ENCODE data around the gene ENAH.

The ENAH gene

DNA sequence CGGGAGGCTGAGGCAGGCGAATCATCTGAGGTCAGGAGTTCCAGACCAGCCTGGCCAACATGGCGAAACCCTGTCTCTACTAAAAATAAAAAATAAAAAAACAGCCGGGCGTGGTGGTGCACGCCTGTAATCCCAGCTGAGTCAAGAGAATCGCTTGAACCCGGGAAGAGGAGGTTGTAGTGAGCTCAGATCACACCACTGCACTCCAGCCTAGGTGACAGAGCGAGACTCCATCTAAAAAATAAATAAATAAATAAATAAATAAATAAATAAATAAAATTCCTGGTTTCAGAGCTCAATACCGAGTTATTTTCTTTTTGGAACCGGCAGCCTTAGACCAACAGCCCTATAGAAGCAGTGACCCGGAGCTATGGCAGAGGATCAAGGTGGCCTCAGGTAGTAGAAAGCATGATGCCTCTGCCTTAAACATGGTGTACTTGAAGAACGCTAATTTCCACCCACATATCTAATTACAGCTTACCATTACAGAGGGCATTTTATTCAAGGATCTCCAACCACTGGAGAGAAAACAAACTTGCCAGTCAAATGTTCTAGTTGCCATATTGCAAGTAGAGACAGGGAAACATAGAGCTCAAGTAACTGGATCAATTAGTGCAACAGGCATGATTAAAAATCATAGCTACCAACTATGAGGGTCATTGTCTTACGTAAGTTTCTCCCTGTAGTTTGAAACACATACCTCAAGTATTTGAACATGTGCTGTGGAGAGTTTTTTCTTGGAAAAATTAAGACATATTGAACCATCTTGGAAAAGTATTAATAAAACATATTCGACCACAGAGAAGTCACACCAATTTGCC, 2.0 kb upstream of the ENAH start:
- Histone ChIP-seq H3K9me3 (ENCODE audit: low read length) (no peaks in the 10 kb centered on the region), H3K27ac (ENCODE audit: low read depth, low read length, poor library complexity, severe bottlenecking) (no peak overlapping the region), H3K4me1 (ENCODE audit: insufficient read depth, low read length, severe bottlenecking) (peaks cover 6% of the 10 kb centered on the region), H3K9me2 (ENCODE audit: low read depth, low read length) (no peaks in the 10 kb centered on the region), H3K4me3 (ENCODE audit: low read depth, low read length, poor library complexity, severe bottlenecking) (no peak overlapping the region), H2AFZ (ENCODE audit: low read length) (no peak overlapping the region), H3K36me3 (ENCODE audit: insufficient read depth, low read length) (no peaks in the 10 kb centered on the region), H3K79me2 (ENCODE audit: insufficient read depth, low read length) (no peaks in the 10 kb centered on the region), H3K9ac (ENCODE audit: low read length) (no peak overlapping the region), H3F3A (ENCODE audit: insufficient read depth, low read length) (no peaks in the 10 kb centered on the region), H3K4me2 (ENCODE audit: low read length) (no peak overlapping the region), H4K20me1 (ENCODE audit: insufficient read depth, low read length) (no peaks in the 10 kb centered on the region), H3K27me3 (ENCODE audit: insufficient read depth, low read length) (peaks cover 10% of the 10 kb centered on the region; the same call in 1 of the 2 replicates)
- no peak for TF ChIP-seq EZH2 (IDR thresholded peaks at IDR 0.05; ENCODE audit: borderline replicate concordance, low read length)
- TF ChIP-seq, protein P1, sequence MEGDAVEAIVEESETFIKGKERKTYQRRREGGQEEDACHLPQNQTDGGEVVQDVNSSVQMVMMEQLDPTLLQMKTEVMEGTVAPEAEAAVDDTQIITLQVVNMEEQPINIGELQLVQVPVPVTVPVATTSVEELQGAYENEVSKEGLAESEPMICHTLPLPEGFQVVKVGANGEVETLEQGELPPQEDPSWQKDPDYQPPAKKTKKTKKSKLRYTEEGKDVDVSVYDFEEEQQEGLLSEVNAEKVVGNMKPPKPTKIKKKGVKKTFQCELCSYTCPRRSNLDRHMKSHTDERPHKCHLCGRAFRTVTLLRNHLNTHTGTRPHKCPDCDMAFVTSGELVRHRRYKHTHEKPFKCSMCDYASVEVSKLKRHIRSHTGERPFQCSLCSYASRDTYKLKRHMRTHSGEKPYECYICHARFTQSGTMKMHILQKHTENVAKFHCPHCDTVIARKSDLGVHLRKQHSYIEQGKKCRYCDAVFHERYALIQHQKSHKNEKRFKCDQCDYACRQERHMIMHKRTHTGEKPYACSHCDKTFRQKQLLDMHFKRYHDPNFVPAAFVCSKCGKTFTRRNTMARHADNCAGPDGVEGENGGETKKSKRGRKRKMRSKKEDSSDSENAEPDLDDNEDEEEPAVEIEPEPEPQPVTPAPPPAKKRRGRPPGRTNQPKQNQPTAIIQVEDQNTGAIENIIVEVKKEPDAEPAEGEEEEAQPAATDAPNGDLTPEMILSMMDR (IDR thresholded peaks at IDR 0.05; ENCODE audit: low read length): no peak

DNA sequence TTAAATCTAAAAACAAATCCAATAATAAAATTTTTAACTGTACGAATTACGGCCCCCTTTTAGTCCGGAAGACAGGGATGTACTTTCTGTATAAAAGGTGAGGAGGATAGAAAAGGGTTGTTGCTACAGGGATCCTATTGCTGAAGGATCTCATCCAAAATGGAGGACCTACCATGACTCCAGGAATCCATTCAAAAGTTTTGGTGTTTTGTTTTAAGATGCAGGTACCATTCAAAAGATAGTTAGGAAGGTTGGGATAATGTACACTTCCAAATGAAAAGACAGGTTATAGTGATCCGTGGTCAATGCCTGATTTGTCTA, 1.3 kb upstream of the ENAH start:
- H3K36me3 ChIP-seq (ENCODE audit: insufficient read depth, low read length): no peaks in the 10 kb centered on the region
- H3K27me3 ChIP-seq (ENCODE audit: insufficient read depth, low read length): peaks cover 10% of the 10 kb centered on the region; the same call in 1 of the 2 replicates
- no peak overlapping the region for H3K4me3 ChIP-seq (ENCODE audit: low read depth, low read length, poor library complexity, severe bottlenecking)
- H2AFZ ChIP-seq (ENCODE audit: low read length): no peak overlapping the region
- H3F3A ChIP-seq (ENCODE audit: insufficient read depth, low read length): no peaks in the 10 kb centered on the region
- TF ChIP-seq, protein P1 (IDR thresholded peaks at IDR 0.05; ENCODE audit: low read length): no peak
- TF ChIP-seq EZH2 (IDR thresholded peaks at IDR 0.05; ENCODE audit: borderline replicate concordance, low read length): no peak
- no peaks in the 10 kb centered on the region for H3K79me2 ChIP-seq (ENCODE audit: insufficient read depth, low read length)
- H3K4me2 ChIP-seq (ENCODE audit: low read length): no peak overlapping the region
- H3K4me1 ChIP-seq (ENCODE audit: insufficient read depth, low read length, severe bottlenecking): peaks cover 6% of the 10 kb centered on the region
- no peaks in the 10 kb centered on the region for H4K20me1 ChIP-seq (ENCODE audit: insufficient read depth, low read length)
- no peak overlapping the region for H3K27ac ChIP-seq (ENCODE audit: low read depth, low read length, poor library complexity, severe bottlenecking)
- H3K9me2 ChIP-seq (ENCODE audit: low read depth, low read length): no peaks in the 10 kb centered on the region
- H3K9me3 ChIP-seq (ENCODE audit: low read length): no peaks in the 10 kb centered on the region
- no peak overlapping the region for H3K9ac ChIP-seq (ENCODE audit: low read length)

DNA sequence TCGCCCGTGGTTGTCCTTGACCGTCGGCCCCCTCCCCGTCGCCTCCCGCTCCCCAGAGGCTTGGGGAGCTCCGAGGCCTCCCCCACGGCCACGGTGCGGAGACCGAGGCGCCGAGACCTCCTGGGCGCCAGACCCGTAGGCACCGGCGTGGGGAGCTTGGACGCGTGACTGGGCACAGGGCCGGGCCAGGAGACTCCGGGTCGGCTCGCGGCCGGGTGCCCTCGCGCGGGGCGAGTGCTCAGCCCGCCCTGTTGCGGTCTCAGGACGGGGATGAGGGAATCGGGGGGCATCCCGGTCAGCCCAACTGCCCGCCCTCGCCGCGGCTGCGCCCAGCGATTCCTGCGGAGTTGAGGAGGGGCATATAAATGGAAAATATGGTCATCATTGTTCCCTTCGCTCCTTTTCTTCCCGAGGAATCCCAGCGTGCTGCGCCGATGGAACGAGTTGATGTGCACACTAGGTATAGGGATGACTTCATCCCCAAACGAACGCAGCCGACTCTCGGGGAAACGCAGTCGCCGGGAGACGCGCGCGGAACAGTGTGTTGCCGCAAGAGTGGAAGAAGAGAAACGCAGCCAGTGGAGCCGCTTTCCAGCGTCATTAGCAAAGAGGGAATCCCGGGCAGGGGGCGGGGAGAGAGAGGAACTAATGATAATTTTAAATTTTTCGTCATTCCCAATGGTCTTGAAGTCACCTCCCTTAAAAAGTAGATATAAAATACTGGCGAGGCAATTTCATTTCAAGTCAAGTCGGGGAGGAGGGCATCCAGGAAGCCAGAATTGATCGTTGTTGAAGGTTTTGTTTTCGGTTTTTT, 747 bp upstream of the ENAH start:
- Histone ChIP-seq H3K27ac (ENCODE audit: low read depth, low read length, poor library complexity, severe bottlenecking) (no peak overlapping the region), H3K4me1 (ENCODE audit: insufficient read depth, low read length, severe bottlenecking) (peaks cover 6% of the 10 kb centered on the region), H3K9me3 (ENCODE audit: low read length) (no peaks in the 10 kb centered on the region), H3K9me2 (ENCODE audit: low read depth, low read length) (no peaks in the 10 kb centered on the region), H3K4me3 (ENCODE audit: low read depth, low read length, poor library complexity, severe bottlenecking) (peak overlapping the region; percentile 58), H3F3A (ENCODE audit: insufficient read depth, low read length) (no peaks in the 10 kb centered on the region), H2AFZ (ENCODE audit: low read length) (no peak overlapping the region), H3K4me2 (ENCODE audit: low read length) (peak overlapping the region; percentile 65), H3K9ac (ENCODE audit: low read length) (no peak overlapping the region), H4K20me1 (ENCODE audit: insufficient read depth, low read length) (no peaks in the 10 kb centered on the region), H3K27me3 (ENCODE audit: insufficient read depth, low read length) (peaks cover 10% of the 10 kb centered on the region; the same call in 1 of the 2 replicates), H3K36me3 (ENCODE audit: insufficient read depth, low read length) (no peaks in the 10 kb centered on the region), H3K79me2 (ENCODE audit: insufficient read depth, low read length) (no peaks in the 10 kb centered on the region)
- no peak for TF ChIP-seq EZH2 (IDR thresholded peaks at IDR 0.05; ENCODE audit: borderline replicate concordance, low read length)
- TF ChIP-seq, protein P1 (IDR thresholded peaks at IDR 0.05; ENCODE audit: low read length): no peak
